HG02970 (cell line): ENCODE results near the gene SPDYE6.
"Not testable (repeated sequence)": the region's sequence is repeated elsewhere in the genome, so short reads cannot be mapped to it uniquely, and the experiment has no call there.

Experiments used
- ATAC-seq: cut with Tn5 transposase; IDR thresholded peaks from one replicate; pipeline ENCODE4 v1.9.1; 2021; ENCODE audit warnings: mild to moderate bottlenecking, moderate library complexity, moderate number of reproducible peaks; ENCODE audit not compliant: unreplicated experiment, low FRiP score

Gene SPDYE6

GRCh38 chr7:102365390-102365789 is 9.1 kb upstream of the SPDYE6 start:
- ATAC-seq, result not testable (repeated sequence)

GRCh38 chr7:102364394-102364886 is 8.2 kb upstream of the SPDYE6 start:
- ATAC-seq, result not testable (repeated sequence)

- ATAC-seq, result peak; percentile 98
These were observed 7.5 kb upstream of the SPDYE6 start for GRCh38 chr7:102363549-102364393.

GRCh38 chr7:102346983-102347382 is 9.3 kb downstream of the SPDYE6 start:
- not testable (repeated sequence) for ATAC-seq

GRCh38 chr7:102340599-102341368 is 15.5 kb downstream of the SPDYE6 start:
- not testable (repeated sequence) for ATAC-seq

GRCh38 chr7:102337420-102337819 is 18.8 kb downstream of the SPDYE6 start:
- ATAC-seq, result not testable (repeated sequence)

GRCh38 chr7:102337002-102337401 is 19.2 kb downstream of the SPDYE6 start:
- ATAC-seq, result not testable (repeated sequence)

- ATAC-seq, result not testable (repeated sequence)
These were observed 20.7 kb downstream of the SPDYE6 start for GRCh38 chr7:102335574-102335973.

- ATAC-seq, result not testable (repeated sequence)
These were observed 25.4 kb downstream of the SPDYE6 start for GRCh38 chr7:102330666-102331460.

GRCh38 chr7:102329366-102329765 is 26.9 kb downstream of the SPDYE6 start:
- not testable (repeated sequence) for ATAC-seq

- ATAC-seq, result not testable (repeated sequence)
These were observed 27.4 kb downstream of the SPDYE6 start for GRCh38 chr7:102328863-102329262.

- ATAC-seq, result not testable (repeated sequence)
These were observed 29.1 kb downstream of the SPDYE6 start for GRCh38 chr7:102327183-102327582.

- ATAC-seq, result no peak
These were observed 29.9 kb downstream of the SPDYE6 start for GRCh38 chr7:102326157-102326889.

- not testable (repeated sequence) for ATAC-seq
These were observed 31.1 kb downstream of the SPDYE6 start for GRCh38 chr7:102325106-102325505.

- ATAC-seq, result no peak
These were observed 32.4 kb downstream of the SPDYE6 start for GRCh38 chr7:102323914-102324195.

GRCh38 chr7:102322202-102322715 is 34.0 kb downstream of the SPDYE6 start:
- ATAC-seq, result no peak

GRCh38 chr7:102321351-102322201 is 34.7 kb downstream of the SPDYE6 start:
- ATAC-seq, result no peak

GRCh38 chr7:102320601-102321350 is 35.5 kb downstream of the SPDYE6 start:
- ATAC-seq, result no peak
